Activated T-cell treated with anti-CD3 and anti-CD28 coated beads for 24 hours (primary cell): ENCODE results near the gene TTLL8.
A peak's percentile ranks its signal among the peaks of the same experiment; 100 is the strongest.
"Not testable (repeated sequence)": the region's sequence is repeated elsewhere in the genome, so short reads cannot be mapped to it uniquely, and the experiment has no call there.

Experiments used
- DNase-seq: peaks from one replicate; pipeline ENCODE4 v3.0.0-alpha.2; 2020; ENCODE audit warnings: low read depth

The TTLL8 gene

GRCh38 chr22:49983148-49984042, 74.7 kb downstream of the TTLL8 start:
- DNase-seq: no peak

- DNase-seq: not testable (repeated sequence)
These were observed 76.3 kb downstream of the TTLL8 start for GRCh38 chr22:49981799-49982198.

GRCh38 chr22:49979587-49980264, 78.4 kb downstream of the TTLL8 start:
- no peak for DNase-seq

GRCh38 chr22:49977578-49977977, 80.5 kb downstream of the TTLL8 start:
- DNase-seq: no peak

DNA sequence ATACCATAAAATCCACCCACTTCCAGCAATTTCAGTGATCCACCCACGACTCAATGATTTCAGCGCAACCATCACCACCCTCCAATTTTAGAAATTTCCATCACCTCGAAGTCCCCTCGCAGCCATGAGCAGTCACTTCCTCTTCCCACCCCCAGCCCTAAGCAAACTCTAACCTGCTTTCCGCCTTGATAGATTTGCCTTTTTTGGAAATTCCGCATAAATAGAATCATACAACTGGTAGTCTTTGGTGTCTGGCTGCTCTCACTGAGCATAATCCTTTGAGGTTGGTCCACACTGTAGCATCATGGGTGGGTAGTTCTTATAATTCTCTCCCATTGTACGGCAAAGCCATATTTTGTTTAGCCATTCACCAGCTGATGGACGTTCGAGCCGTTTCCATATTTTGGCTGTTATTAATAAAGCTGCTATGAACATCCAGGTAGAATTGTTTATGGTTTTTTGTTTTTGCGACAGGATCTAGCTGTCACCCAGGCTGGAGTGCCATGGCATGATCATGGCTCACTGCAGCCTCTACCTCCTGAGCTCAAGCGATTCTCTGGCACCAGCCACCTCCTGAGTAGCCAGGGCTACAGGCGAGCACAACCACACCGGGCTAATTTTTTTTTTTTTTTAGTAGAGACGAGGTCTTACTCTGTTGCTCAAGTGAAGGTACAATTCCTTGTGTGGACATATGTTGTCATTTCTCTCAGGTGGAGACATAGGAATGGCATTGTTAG, 81.5 kb downstream of the TTLL8 start:
- DNase-seq: peak; percentile 58

- no peak for DNase-seq
These were observed 82.3 kb downstream of the TTLL8 start for GRCh38 chr22:49975543-49976389.

- DNase-seq: no peak
These were observed 84.8 kb downstream of the TTLL8 start for GRCh38 chr22:49973018-49973961.

DNA sequence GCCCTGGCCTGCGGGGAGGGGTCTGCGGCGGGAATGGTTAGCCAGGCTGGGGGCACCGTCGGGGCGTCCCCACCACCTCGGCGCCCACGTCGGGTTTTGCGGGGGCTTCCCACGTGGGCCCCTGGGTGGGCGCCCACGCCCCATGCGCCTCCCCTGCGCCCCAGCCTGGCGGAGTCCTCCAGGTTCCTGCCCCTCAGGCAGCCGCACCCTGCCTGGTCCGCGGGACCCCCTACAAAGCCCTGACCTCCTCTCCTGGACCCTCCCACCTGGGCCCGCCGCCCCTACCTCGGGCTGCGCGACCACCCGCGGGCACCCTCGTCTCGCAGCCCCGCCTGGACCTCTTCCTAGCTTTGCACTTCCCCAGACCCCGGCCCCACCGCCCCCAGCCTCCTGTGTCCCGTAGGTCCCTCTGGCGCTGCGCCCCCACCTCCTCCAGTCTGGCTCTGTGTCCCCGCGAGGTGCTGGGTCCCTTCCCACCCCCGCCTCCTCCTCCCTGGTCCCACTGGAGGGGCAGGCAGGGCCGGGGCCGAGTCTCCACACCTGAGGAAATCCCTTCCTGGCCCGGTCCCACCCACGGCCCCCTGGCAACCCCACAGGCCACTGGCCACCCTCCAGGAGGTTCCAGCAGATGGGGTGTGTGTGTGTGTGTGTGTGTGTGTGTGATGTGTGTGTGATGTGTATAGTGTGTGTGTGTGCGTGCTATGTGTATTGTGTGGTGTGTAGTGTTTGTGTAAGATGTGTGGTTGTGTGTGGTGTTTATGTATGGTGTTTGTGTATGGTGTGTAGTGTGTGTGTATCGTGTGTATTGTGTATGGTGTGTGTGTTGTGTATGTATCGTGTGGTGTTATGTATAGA, 85.7 kb downstream of the TTLL8 start:
- no peak for DNase-seq

DNA sequence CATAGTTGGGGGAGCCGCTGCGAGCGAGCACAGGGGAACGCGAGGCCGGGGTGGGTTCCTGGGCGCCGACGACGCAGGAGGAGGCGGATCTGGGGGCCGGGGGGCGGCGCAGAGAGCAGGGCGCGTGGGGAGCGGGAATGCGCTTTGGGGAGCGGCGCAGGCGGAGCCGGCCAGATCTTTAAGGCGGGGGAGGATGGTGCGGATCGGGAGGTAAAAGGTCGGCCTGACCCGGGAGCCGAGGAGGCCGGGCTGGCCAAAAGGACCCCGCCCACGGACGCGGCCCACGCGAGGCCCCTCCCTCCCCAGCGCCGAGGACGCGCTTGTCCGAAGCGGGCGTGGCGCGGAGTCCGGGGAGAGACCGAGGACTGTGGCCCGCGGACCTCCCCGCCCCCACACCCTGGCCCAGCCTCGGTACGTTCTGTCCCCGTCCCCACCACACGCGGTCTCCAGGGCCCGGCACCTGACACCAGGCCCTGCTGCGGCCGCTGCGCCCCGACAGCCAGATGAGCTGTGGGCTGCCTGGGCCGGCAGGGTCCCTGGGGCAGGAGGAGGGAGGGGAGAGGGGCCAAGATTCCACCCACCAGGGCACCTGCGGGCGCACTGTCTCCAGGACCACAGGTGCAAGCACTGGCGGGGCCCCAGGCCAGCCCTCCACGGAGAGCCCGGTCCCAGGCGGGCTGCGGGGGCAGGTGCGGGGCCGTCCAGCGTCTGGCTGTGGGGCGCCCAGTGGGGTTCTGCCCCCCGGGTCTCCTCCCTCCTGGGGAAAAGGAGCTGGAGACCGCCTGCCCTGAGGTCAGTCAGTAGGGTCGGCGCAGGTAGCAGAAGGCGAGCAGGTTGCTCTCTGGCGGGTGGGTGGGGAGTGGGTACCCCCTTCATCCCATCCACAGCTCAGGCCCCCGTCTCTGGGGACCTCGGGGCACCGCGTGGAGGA, 86.6 kb downstream of the TTLL8 start:
- DNase-seq: peak; percentile 71

- peak; percentile 94 for DNase-seq
These were observed 87.4 kb downstream of the TTLL8 start for GRCh38 chr22:49970528-49971231.

DNA sequence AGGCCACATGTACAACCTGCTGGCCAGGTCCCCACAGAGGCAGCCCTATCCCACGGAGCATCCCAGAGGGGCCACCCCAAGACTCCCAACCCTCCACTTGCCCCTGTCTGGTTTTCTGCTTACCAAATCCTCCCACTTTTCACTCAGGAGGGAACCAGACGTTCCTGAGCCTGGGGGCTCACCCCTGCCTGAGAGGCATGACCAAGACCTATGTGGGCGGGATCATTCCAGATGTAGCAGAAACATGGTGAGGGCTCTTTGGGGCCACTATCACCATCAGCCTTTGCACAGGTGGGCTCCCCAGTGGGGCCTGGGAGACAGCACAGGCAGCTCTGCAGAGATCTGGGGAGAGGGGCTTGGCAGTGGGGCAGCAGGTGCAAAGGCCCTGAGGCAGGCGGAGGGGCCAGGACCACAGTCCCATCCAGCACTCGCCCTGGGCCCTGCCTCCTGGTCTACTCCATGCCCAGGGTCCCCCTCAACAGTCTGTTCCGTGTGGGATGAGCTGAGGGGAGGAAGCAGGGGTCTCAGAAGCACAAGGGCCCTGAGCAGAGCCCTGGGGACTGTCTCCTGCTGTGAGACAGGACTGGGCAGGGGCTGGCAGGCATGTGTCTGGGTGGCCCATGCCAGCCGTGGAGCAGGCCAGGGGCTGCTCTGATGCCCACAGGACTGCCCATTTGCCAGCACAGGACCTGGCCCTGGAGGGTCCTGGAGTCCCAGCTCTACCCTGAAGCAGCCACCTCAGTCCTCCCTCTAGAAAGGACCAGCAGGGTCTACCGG, 88.2 kb downstream of the TTLL8 start:
- DNase-seq: no peak

GRCh38 chr22:49968831-49969661, 89.1 kb downstream of the TTLL8 start:
- DNase-seq: no peak
